Right lobe of liver (tissue), 6 donors: ENCODE data around the gene PCK1. TPM values are rescaled to one million over a fixed set of nuclear protein-coding genes. Genes with fewer than 3 reads are reported as not detected.

Source experiments
- ATAC-seq, 4 donors: fragments of 200-7000 bp; cut with Tn5 transposase; one replicate each; pipeline ENCODE4 v1.9.1; 2020; ENCODE audit warnings: mild to moderate bottlenecking in 4 of 4, moderate library complexity in 4 of 4
- DNase-seq, 3 donors: peaks; one replicate each; pipeline ENCODE4 v3.0.0-alpha.2; 2020
- H3K27ac ChIP-seq, 3 donors: fragments of 200-600 bp; one replicate each; pipeline ENCODE4 v1.8.0; 2022
- H3K27me3 ChIP-seq, 2 donors: fragments of 200-600 bp; one replicate each; pipeline ENCODE4 v1.8.0; 2022
- H3K36me3 ChIP-seq, 4 donors: fragments of 200-600 bp; sonication (generic) in 1 of 4; one replicate each; pipeline versions ENCODE4 v1.5.1 to v1.8.0; 2017 to 2022; ENCODE audit warnings: control low read depth in 1 of 4
- H3K4me1 ChIP-seq, 4 donors: fragments of 200-600 bp; sonication (generic) in 1 of 4; one replicate each; pipeline versions ENCODE4 v1.5.1 to v1.8.0; 2017 to 2022; ENCODE audit warnings: control low read depth in 1 of 4
- H3K4me3 ChIP-seq, 3 donors: fragments of 200-600 bp; one replicate each; pipeline ENCODE4 v1.8.0; 2022
- H3K9me3 ChIP-seq, 4 donors: fragments of 200-600 bp; sonication (generic) in 1 of 4; one replicate each; pipeline versions ENCODE4 v1.5.1 to v1.8.0; 2017 to 2022; ENCODE audit warnings: control low read depth in 1 of 4
- POLR2A ChIP-seq: fragments of 450-650 bp; IDR thresholded peaks from one replicate; pipeline ENCODE4 v1.6.1; 2017; ENCODE audit warnings: antibody characterized with exemption, mild to moderate bottlenecking
- WGBS: methylation state at CpG from one replicate; pipeline ENCODE4 v1.1.6; 2018; ENCODE audit warnings: low coverage, low lambda C conversion rate; ENCODE audit not compliant: insufficient coverage; ENCODE audit errors: missing lambda C conversion rate; 5-methylcytosine and 5-hydroxymethylcytosine counted together
- intact Hi-C, 2 donors: fragments of 100-400 bp; cut with DNase I; formaldehyde crosslinking; loops; one replicate each; pipeline versions ENCODE4 v1.11.2 to v1.14.1; 2022
- total RNA-seq, 6 experiments: library from RNA; depleted of rRNA in 2 of 6; stranded (reverse); fragments of >200 nt in 2 of 6; fragmentation: NEBNext Ultra II Directional in 3 of 6; extraction: Animal tissue kit (Norgen Biotek cat#: 25700) in 3 of 6; gene quantifications; one replicate each; pipeline versions ENCODE4 v1.1.0 to v1.2.4, GENCODE V29; 2016 to 2023
- TF ChIP-seq, protein P1 (sequence below), 4 donors: fragments of 200-600 bp in 3 of 4; fragments of 450-650 bp in 1 of 4; IDR thresholded peaks; one replicate each; pipeline versions ENCODE4 v1.5.1 to v1.8.0; 2016 to 2022; ENCODE audit warnings: antibody characterized with exemption in 4 of 4, mild to moderate bottlenecking in 2 of 4
- donor health status: DM: no; HTN: yes; CAD: no.
- donor health status: DM: no; HTN: no; CAD: no.
- donor health status: DM: no; HTN: no; CAD: no.
- donor health status: DM: no; HTN: yes; CAD: no.
- donor health status: DM: no; HTN: yes; CAD: no.

Gene PCK1
- total RNA-seq, 6 experiments from 2014 or later = 187 to 1,757 (median 778) TPM

DNA sequence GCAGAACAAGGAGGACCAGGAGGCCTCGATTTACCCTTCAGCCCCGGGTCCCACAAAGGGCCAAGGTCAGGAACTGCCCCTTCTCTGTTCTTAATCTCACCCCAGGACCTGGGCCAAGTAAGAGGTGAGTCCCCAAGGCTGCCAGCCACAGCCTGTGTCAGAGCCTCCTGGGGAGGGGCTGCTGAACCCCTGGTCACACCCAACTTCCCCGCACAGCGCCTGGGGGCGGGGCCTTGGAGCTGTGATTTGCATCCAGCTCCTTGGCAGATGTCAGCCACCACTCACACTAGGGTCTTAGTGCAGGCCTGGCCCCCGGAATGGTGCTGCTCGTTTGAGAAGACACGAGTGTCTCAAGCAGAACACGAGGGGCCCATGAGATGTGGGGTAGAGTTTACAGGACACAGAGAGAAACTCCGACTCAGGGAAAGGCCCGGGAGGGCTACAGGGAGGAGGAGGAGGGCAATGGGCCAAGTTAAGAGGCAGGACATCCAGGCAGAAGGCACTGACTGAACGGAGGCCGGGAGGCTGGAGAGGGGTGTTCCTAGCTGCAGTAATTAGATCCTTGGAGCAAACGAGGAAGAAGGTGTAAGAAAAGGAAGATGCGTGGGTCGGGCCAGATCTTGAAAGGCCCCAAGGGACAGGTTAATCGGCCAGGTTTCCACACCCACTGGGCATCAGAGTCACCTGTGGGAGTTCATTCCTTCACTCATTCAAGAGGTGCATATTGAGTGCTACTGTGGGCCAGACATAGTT lies 32.4 kb downstream of the PCK1 start:
- peaks cover 0 to 58% (median 28%) of the 10 kb centered on the region in 4 donors for H3K4me1 ChIP-seq
- peak overlapping the region in 2 of 3 donors; percentile 96 to 98 for H3K27ac ChIP-seq
- peak in 1 of 3 donors; percentile 74 for DNase-seq
- H3K36me3 ChIP-seq = no peaks in the 10 kb centered on the region
- 28% methylated on average over 8 of the region's 17 CpGs for WGBS
- TF ChIP-seq, protein P1, sequence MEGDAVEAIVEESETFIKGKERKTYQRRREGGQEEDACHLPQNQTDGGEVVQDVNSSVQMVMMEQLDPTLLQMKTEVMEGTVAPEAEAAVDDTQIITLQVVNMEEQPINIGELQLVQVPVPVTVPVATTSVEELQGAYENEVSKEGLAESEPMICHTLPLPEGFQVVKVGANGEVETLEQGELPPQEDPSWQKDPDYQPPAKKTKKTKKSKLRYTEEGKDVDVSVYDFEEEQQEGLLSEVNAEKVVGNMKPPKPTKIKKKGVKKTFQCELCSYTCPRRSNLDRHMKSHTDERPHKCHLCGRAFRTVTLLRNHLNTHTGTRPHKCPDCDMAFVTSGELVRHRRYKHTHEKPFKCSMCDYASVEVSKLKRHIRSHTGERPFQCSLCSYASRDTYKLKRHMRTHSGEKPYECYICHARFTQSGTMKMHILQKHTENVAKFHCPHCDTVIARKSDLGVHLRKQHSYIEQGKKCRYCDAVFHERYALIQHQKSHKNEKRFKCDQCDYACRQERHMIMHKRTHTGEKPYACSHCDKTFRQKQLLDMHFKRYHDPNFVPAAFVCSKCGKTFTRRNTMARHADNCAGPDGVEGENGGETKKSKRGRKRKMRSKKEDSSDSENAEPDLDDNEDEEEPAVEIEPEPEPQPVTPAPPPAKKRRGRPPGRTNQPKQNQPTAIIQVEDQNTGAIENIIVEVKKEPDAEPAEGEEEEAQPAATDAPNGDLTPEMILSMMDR (IDR thresholded peaks at IDR 0.05) = no peak
- no peak for TF ChIP-seq POLR2A
- intact Hi-C loops = loop anchor here (5.0 to 10.0 kb wide), 3 partner anchors 76 to 209 kb away; no protein-coding TSS in a partner anchor
- peak in 2 of 4 donors; percentile 0 to 3 for ATAC-seq
- no peaks in the 10 kb centered on the region for H3K9me3 ChIP-seq
- H3K27me3 ChIP-seq = no peaks in the 10 kb centered on the region
- no peak overlapping the region for H3K4me3 ChIP-seq

DNA sequence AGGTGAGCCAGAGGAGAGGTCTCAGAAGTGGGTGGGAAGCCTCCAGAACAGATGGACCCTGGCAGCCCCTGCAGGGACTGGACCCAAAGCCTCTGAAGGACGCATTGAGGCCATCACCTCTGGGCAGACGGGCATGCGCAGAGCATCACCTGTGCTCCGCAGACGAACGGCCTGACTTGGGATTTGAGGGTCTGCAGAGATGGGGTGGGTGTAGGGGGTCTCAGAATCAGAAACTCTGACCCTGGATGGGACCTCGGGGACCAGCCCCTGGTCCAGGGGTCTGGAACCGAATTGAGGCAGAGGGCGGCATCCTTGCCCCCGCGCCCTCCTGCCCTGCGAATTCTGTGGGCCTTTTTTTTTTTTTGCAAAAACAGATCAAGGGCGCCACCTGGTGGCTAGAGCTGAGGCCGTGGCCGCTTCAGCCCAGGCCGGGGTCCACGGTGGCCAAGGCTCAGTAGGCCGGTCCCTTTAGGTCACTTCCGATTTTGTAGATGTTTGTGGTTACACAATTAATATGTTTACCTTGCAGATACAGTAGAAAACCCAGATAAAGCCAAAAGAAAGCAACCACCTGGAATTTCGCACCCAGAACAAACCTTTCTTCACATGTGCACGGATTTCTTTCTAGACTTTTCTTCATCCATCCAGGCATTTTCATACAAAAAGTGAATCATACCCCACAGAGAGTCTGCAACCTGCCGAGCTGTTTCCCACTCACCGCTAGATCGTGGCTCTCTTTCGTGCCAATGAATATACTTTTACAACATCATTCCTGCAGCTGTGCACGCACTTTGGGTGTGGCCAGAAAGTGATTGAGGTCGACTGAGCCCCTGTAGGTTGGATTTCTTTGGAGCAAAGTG lies 33.4 kb downstream of the PCK1 start:
- intact Hi-C loops = loop anchor here (5.0 to 10.0 kb wide), 3 partner anchors 77 to 210 kb away; no protein-coding TSS in a partner anchor
- ATAC-seq = peak; percentile 1 to 23 (median 10)

DNA sequence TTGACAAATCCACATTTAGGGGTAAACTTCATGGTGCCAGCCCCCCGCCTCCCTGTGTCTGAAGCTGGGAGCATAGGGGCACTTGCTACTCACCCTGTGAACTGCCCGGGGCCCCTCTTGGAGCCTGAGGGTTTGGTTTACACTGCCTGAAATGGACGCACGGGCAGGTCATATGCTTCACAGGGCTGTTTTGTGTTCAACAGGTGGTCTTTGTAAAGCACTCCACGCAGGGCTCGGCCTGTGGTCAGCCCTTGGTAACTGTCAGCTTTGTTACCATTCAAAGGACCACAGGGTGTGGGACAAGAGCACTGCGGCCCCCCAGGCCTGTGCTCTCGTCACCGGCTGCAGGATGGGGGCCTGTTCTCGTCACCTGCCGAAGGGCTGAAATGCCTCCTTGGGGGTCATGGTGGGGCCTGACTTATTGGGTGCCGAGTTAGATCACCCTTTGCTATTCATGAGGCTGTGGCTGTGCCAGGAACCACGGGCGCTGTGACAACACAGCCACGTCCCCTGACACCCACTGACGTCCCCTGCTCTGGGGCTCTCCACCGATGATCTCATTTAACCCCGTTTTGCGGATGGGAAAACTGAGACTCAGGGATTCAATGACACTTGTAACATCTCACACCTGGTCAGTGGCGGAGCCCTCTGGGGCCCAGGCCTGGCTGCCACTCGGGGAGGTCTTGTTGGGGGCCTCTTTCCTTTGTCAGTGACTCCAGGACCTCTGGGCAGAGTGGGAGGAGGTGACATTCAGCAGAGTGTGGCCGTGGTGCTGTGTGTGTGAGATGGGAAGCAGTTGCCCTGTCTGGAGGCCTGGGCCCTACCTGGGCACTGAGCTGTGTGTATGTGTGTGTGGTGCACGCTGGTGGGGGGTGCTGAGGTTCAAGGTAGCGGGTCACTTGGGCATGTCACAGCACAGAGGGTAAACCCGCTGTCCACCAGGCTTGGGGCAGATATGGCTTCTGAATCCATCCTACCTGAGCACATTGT lies 34.4 kb downstream of the PCK1 start:
- peaks cover 0 to 40% (median 19%) of the 10 kb centered on the region in 4 donors for H3K4me1 ChIP-seq
- no peaks in the 10 kb centered on the region for H3K9me3 ChIP-seq
- no peaks in the 10 kb centered on the region for H3K36me3 ChIP-seq
- no peak overlapping the region for H3K4me3 ChIP-seq
- DNase-seq = peak in 1 of 3 donors; percentile 59
- no peak for ATAC-seq
- intact Hi-C loops = loop anchor here (5.0 to 10.0 kb wide), 5 partner anchors 83 to 617 kb away; no protein-coding TSS in a partner anchor
- 78% methylated on average over 8 of the region's 25 CpGs for WGBS
- H3K27me3 ChIP-seq = no peaks in the 10 kb centered on the region
- H3K27ac ChIP-seq = no peak overlapping the region
- TF ChIP-seq, protein P1 (IDR thresholded peaks at IDR 0.05) = no peak
- no peak for TF ChIP-seq POLR2A

More for the DNA sequence above, 33.4 kb downstream of the PCK1 start:
- Histone ChIP-seq H3K4me1 (peaks cover 0 to 48% (median 23%) of the 10 kb centered on the region in 4 donors), H3K9me3 (no peaks in the 10 kb centered on the region), H3K4me3 (no peak overlapping the region), H3K36me3 (no peaks in the 10 kb centered on the region), H3K27me3 (no peaks in the 10 kb centered on the region), H3K27ac (peak overlapping the region in 2 of 3 donors; percentile 96 to 98)
- peak in 2 of 3 donors; percentile 62 to 66 for DNase-seq
- TF ChIP-seq, protein P1 (IDR thresholded peaks at IDR 0.05) = peak; percentile 68 to 93 (median 87)
- TF ChIP-seq POLR2A = no peak
- 18% methylated on average over 19 of the region's 27 CpGs for WGBS
